ENCODE measurements around the gene DCAF8. TPM values are rescaled to one million over a fixed set of nuclear protein-coding genes. Genes with fewer than 3 reads are reported as not detected.

Gene DCAF8
- 38.6 and 39.0 TPM in 2 replicates for total RNA-seq

GRCh38 chr1:160261893-160262794 lies at the start of gene DCAF8:
DCAF8 (minus strand) TSS chr1:160262549; CDS start chr1:160244008, 18,541 bp downstream.

GRCh38 chr1:160284782-160285344 lies 22.5 kb upstream of the DCAF8 start, which contains the start of gene PEX19:
PEX19 (minus strand) TSS chr1:160285133; CDS start chr1:160285124, 9 bp downstream.

DNA sequence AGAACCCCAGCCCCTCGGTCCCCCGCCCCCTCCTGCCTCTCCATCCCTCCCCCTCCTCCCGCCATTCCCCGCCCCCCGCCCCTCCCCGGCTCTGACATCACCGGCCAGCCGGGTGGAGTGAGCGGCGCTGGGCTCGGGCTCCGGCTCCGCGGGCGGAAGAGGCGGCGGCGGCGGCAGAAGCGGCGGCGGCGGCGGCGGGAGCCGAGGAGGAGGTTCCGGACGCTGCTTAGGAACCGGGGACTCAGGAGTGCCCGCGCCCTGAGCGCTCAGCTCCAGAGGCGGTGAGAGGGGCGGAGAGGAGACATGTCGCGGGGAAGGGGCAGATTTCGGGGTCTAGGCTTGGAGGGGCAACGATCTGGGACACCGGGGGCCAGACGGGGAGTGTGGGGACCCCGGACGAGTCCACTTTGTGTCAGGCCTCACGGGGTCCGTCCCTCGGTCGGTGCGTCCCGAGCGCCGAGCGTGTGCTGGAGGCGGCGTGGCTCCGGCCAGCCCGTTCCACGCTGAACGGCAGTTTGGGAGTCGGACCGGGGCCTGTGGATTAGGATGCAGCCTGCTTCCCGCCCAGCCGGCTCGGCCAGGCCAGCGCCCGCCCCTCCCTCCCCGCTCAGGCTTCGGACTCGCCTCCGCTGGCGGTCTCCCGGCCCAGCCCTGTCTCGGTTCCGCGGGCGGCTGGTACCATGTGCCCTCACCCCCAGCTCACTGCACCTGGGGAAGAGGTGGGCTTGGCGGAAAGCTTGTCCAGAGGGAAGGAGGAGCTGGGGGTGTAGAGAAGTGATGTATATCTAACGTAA lies 56.9 kb downstream of the DCAF8 start, which contains the start of gene PEA15:
Gene PEA15, plus strand, starts transcription at position 143 of the 794 bp plus-strand sequence. CDS start 6,161 bp downstream, outside the sequence.

GRCh38 chr1:160189649-160190625 lies 72.4 kb downstream of the DCAF8 start, which contains the start of gene CASQ1:
CASQ1 (plus strand) TSS chr1:160190575; CDS start chr1:160190752, 177 bp downstream.

Other genes with a start within 250 kb of the DCAF8 start
- 1.4 and 1.9 TPM in 2 replicates for gene PIGM, start 230.6 kb downstream of the DCAF8 start, total RNA-seq
- not detected in 2 replicates for gene KCNJ10, start 192.4 kb downstream of the DCAF8 start, total RNA-seq
- gene KCNJ9, start 181.0 kb downstream of the DCAF8 start, total RNA-seq = under 0.01 and 0.21 TPM in 2 replicates
- gene IGSF8, start 163.9 kb downstream of the DCAF8 start, total RNA-seq = 61.0 and 85.5 TPM in 2 replicates
- gene ATP1A2, start 146.8 kb downstream of the DCAF8 start, total RNA-seq = not detected in 2 replicates
- not detected in 2 replicates for gene ATP1A4, start 110.9 kb downstream of the DCAF8 start, total RNA-seq
- gene CASQ1, start 72.0 kb downstream of the DCAF8 start, total RNA-seq = not detected in 2 replicates
- gene PEA15, start 57.2 kb downstream of the DCAF8 start, total RNA-seq = 33.9 and 57.8 TPM in 2 replicates
- 29.2 and 44.3 TPM in 2 replicates for gene PEX19, start 22.6 kb upstream of the DCAF8 start, total RNA-seq
- 87.0 and 170 TPM in 2 replicates for gene COPA, start 80.7 kb upstream of the DCAF8 start, total RNA-seq
- gene NCSTN, start 80.8 kb upstream of the DCAF8 start, total RNA-seq = 62.4 and 93.0 TPM in 2 replicates
- gene NHLH1, start 104.5 kb upstream of the DCAF8 start, total RNA-seq = not detected in 2 replicates
- 6.6 and 8.4 TPM in 2 replicates for gene VANGL2, start 138.0 kb upstream of the DCAF8 start, total RNA-seq